IMR-90 (cell line): Measurements from ENCODE around the gene FGGY. TPM values are rescaled to one million over a fixed set of nuclear protein-coding genes. Genes with fewer than 3 reads are reported as not detected.

ENCODE experiments used
- ATAC-seq: fragments of 200-7000 bp; cut with Tn5 transposase; 2 replicates; pipeline ENCODE4 v1.9.1; 2020; ENCODE audit warnings: low read depth, mild to moderate bottlenecking, moderate library complexity
- BruUV-seq: library from RNA; stranded (reverse); fragments of 400-500 nt; replicated peaks from 2 replicates; lab custom pipeline; 2021; lab: Mats Ljungman, UMichigan
- CTCF ChIA-PET: fragments of 300-600 bp; formaldehyde crosslinking; extraction: SDS; loops from one replicate; lab custom pipeline; 2021; ENCODE audit warnings: antibody characterized with exemption; lab: Yijun Ruan, JAX
- POLR2A ChIA-PET: fragments of 300-600 bp; sonication (Branson Sonifier 250); formaldehyde crosslinking; loops from one replicate; lab custom pipeline; 2022; ENCODE audit warnings: antibody characterized with exemption; ENCODE audit not compliant: unreplicated experiment; lab: Charles Lee
- DNase-seq: peaks from one replicate; pipeline ENCODE4 v3.0.0; 2013
- H2AFZ ChIP-seq: replicated peaks from 2 replicates; pipeline ENCODE3; 2013; ENCODE audit warnings: low read length, mild to moderate bottlenecking; ENCODE audit not compliant: poor library complexity
- H2AK5ac ChIP-seq: 2 replicates; pipeline ENCODE4 v1.6.1; 2013; ENCODE audit warnings: low read depth, low read length, inconsistent platforms
- H2AK9ac ChIP-seq: replicated peaks from 2 replicates; pipeline ENCODE3; 2013; ENCODE audit warnings: mild to moderate bottlenecking, low read depth, low read length, moderate library complexity; ENCODE audit not compliant: poor library complexity
- H2BK120ac ChIP-seq: 2 replicates; pipeline ENCODE4 v1.6.1; 2013; ENCODE audit warnings: low read depth, low read length, inconsistent platforms
- H2BK15ac ChIP-seq: 3 replicates; pipeline ENCODE4 v1.6.1; 2013; ENCODE audit warnings: low read depth, low read length, inconsistent platforms
- H2BK20ac ChIP-seq: 2 replicates; pipeline ENCODE4 v1.6.1; 2013; ENCODE audit warnings: low read depth, mild to moderate bottlenecking, inconsistent platforms, low read length, moderate library complexity
- H2BK5ac ChIP-seq: 2 replicates; pipeline ENCODE4 v1.6.1; 2013; ENCODE audit warnings: mild to moderate bottlenecking, low read depth, low read length, inconsistent platforms; ENCODE audit not compliant: poor library complexity, severe bottlenecking
- H3K14ac ChIP-seq: replicated peaks from 2 replicates; pipeline ENCODE4 v1.6.1; 2013; ENCODE audit warnings: low read depth, low read length, inconsistent platforms
- H3K18ac ChIP-seq: 2 replicates; pipeline ENCODE4 v1.6.1; 2013; ENCODE audit warnings: low read depth, low read length, control low read depth
- H3K23ac ChIP-seq: 2 replicates; pipeline ENCODE4 v1.6.1; 2013; ENCODE audit warnings: low read depth, low read length, inconsistent platforms
- H3K27ac ChIP-seq: 2 replicates; pipeline ENCODE4 v1.5.1; 2013; ENCODE audit warnings: mild to moderate bottlenecking, control low read depth, low read length; ENCODE audit not compliant: insufficient read depth
- H3K27me3 ChIP-seq: 2 replicates; pipeline ENCODE4 v1.6.1; 2013; ENCODE audit warnings: low read length; ENCODE audit not compliant: control insufficient read depth, insufficient read depth
- H3K36me3 ChIP-seq: 2 replicates; pipeline ENCODE4 v1.6.1; 2013; ENCODE audit warnings: low read length, mixed read lengths; ENCODE audit not compliant: control insufficient read depth, insufficient read depth
- H3K4ac ChIP-seq: 2 replicates; pipeline ENCODE4 v1.6.1; 2013; ENCODE audit warnings: low read depth, low read length, inconsistent platforms
- H3K4me1 ChIP-seq: 2 replicates; pipeline ENCODE4 v1.6.1; 2013; ENCODE audit warnings: low read length, mixed read lengths; ENCODE audit not compliant: control insufficient read depth, insufficient read depth
- H3K4me2 ChIP-seq: 2 replicates; pipeline ENCODE4 v1.6.1; 2013; ENCODE audit warnings: low read depth, mild to moderate bottlenecking, control low read depth, low read length, moderate library complexity
- H3K4me3 ChIP-seq: 2 replicates; pipeline ENCODE4 v1.5.1; 2013; ENCODE audit warnings: low read depth, mild to moderate bottlenecking, control low read depth, low read length, moderate library complexity; ENCODE audit not compliant: insufficient read depth
- H3K56ac ChIP-seq: 2 replicates; pipeline ENCODE4 v1.6.1; 2013; ENCODE audit warnings: low read length, inconsistent platforms; ENCODE audit not compliant: insufficient read depth; ENCODE audit errors: extremely low read depth
- H3K79me1 ChIP-seq, 2 experiments: 2 replicates each; pipeline ENCODE4 v1.6.1; 2013; ENCODE audit warnings: low read length in 2 of 2, inconsistent platforms in 1 of 2, low read depth in 1 of 2
- H3K9ac ChIP-seq: 2 replicates; pipeline ENCODE4 v1.6.1; 2013; ENCODE audit warnings: low read depth, low read length, control low read depth
- H3K9me1 ChIP-seq: 2 replicates; pipeline ENCODE4 v1.6.1; 2013; ENCODE audit warnings: low read length, inconsistent platforms; ENCODE audit not compliant: insufficient read depth
- H3K9me3 ChIP-seq: 2 replicates; pipeline ENCODE4 v1.6.1; 2013; ENCODE audit warnings: low read length; ENCODE audit not compliant: control insufficient read depth, insufficient read depth
- H4K20me1 ChIP-seq: 2 replicates; pipeline ENCODE4 v1.6.1; 2013; ENCODE audit warnings: low read length, inconsistent platforms; ENCODE audit not compliant: insufficient read depth
- H4K5ac ChIP-seq: 2 replicates; pipeline ENCODE4 v1.6.1; 2013; ENCODE audit warnings: mild to moderate bottlenecking, low read depth, low read length, control low read depth
- H4K8ac ChIP-seq, 2 experiments: 2 replicates each; pipeline ENCODE4 v1.6.1; 2013; ENCODE audit warnings: low read depth in 2 of 2, low read length in 2 of 2, control low read depth in 1 of 2, inconsistent platforms in 1 of 2
- H4K91ac ChIP-seq: 2 replicates; pipeline ENCODE4 v1.6.1; 2013; ENCODE audit warnings: low read depth, low read length, inconsistent platforms; ENCODE audit not compliant: insufficient read depth
- BHLHE40 ChIP-seq: fragments of 150-350 bp; IDR thresholded peaks from 2 replicates; pipeline ENCODE4 v1.6.1; 2016; ENCODE audit warnings: mild to moderate bottlenecking, low read depth, low read length
- CEBPB ChIP-seq: IDR thresholded peaks from 2 replicates; pipeline ENCODE4 v1.6.1; 2012; ENCODE audit warnings: low read depth, low read length, improper control_type of control experiment
- MAFK ChIP-seq: IDR thresholded peaks from 2 replicates; pipeline ENCODE4 v1.6.1; 2012; ENCODE audit warnings: low read depth, low read length, improper control_type of control experiment
- WGBS, 2 experiments: methylation state at CpG; one replicate each; pipeline versions ENCODE4 v1.1.5 to v1.1.7; 2013; ENCODE audit warnings: missing lambda C conversion rate in 2 of 2; ENCODE audit not compliant: insufficient read length in 1 of 2; ENCODE audit errors: extremely low coverage in 2 of 2; 5-methylcytosine and 5-hydroxymethylcytosine counted together
- dilution Hi-C: fragments of 300-500 bp; cut with HindIII; formaldehyde crosslinking; loops from one replicate; pipeline ENCODE4 v1.14.3; 2018; ENCODE audit warnings: low sequenced_read_pairs; ENCODE audit not compliant: unreplicated experiment
- in situ Hi-C: fragments of 300-500 bp; cut with MboI; formaldehyde crosslinking; loops from 3 replicates; pipeline ENCODE4 v1.14.3; 2019; ENCODE audit warnings: low sequenced_read_pairs, inconsistent platforms, mixed read lengths
- intact Hi-C: fragments of 100-400 bp; cut with micrococcal nuclease; formaldehyde crosslinking; loops from 2 replicates; pipeline ENCODE4 v1.10.0; 2022
- polyA plus RNA-seq, 3 experiments: library from polyadenylated mRNA; depleted of rRNA; stranded (reverse); fragments of >200 nt; gene quantifications; 2 replicates each; pipeline ENCODE4 v1.2.3, GENCODE V29; 2012; ENCODE audit warnings: low replicate concordance in 1 of 3
- total RNA-seq: library from RNA; depleted of rRNA; stranded (reverse); fragments of >200 nt; gene quantifications from 2 replicates; pipeline ENCODE4 v1.2.3, GENCODE V29; 2012

The FGGY gene
- total and polyA plus RNA-seq, 2 of the 4 experiments (the other 2 are of a cell fraction), result 5.6 to 14.0 TPM

GRCh38 chr1:59579222-59579621 lies 282.3 kb downstream of the FGGY start:
- dilution Hi-C loops (no loop called here), in situ Hi-C loops (no loop called here), intact Hi-C loops (loop anchor here (10.0 kb wide), 1 partner anchor 176 kb away; no protein-coding TSS in a partner anchor)
- Histone ChIP-seq H3K4me3 (no peak overlapping the region), H4K8ac (no peak overlapping the region), H3K79me1 (no peaks in the 10 kb centered on the region), H3K9ac (no peak overlapping the region), H2BK5ac (no peak overlapping the region), H3K4me2 (no peak overlapping the region), H4K5ac (no peak overlapping the region), H4K20me1 (no peaks in the 10 kb centered on the region), H3K23ac (no peak overlapping the region), H2AK5ac (no peak overlapping the region), H2AFZ (no peak overlapping the region), H4K91ac (no peak overlapping the region), H3K9me1 (no peaks in the 10 kb centered on the region), H3K14ac (no peak overlapping the region), H2BK120ac (no peak overlapping the region), H2BK20ac (no peak overlapping the region), H2AK9ac (no peak overlapping the region), H3K18ac (no peak overlapping the region), H3K9me3 (no peaks in the 10 kb centered on the region; the same call in 1 of the 2 replicates), H3K56ac (no peak overlapping the region), H2BK15ac (no peak overlapping the region), H3K27ac (no peak overlapping the region), H3K36me3 (no peaks in the 10 kb centered on the region), H3K4me1 (no peaks in the 10 kb centered on the region), H3K4ac (no peak overlapping the region), H3K27me3 (no peaks in the 10 kb centered on the region)
- POLR2A ChIA-PET, result no interaction called here
- no peak for DNase-seq
- BruUV-seq, result no TSS peak
- no peak for ATAC-seq
- TF ChIP-seq CEBPB (no peak), BHLHE40 (no peak), MAFK (peak; percentile 50)
- CTCF ChIA-PET, result no interaction called here
- WGBS, 2 experiments, result 100% methylated on average over 1 of the region's 1 CpG; no CpG with 5 or more reads in 1 of the 2 experiments
